GM21381 (cell line): ENCODE measurements around the gene ABHD17B.
"Not testable (repeated sequence)": the region's sequence is repeated elsewhere in the genome, so short reads cannot be mapped to it uniquely, and the experiment has no call there.

Source experiments
- ATAC-seq: cut with Tn5 transposase; IDR thresholded peaks from one replicate; pipeline ENCODE4 v1.9.1; 2021; ENCODE audit warnings: mild to moderate bottlenecking, moderate library complexity; ENCODE audit not compliant: unreplicated experiment

ABHD17B gene

GRCh38 chr9:71911061-71911907 lies at the start of gene ABHD17B, which contains the start of gene C9orf85:
TSS of gene ABHD17B (minus strand) at chr9:71911193. CDS start at chr9:71875080, 36,113 bp downstream.
TSS of gene C9orf85 (plus strand) at chr9:71911639. CDS start at chr9:71911735, 96 bp downstream.
- ATAC-seq = peak; percentile 91

GRCh38 chr9:71955300-71955915 lies 44.4 kb upstream of the ABHD17B start:
- ATAC-seq = no peak

- ATAC-seq = not testable (repeated sequence)
Measured at GRCh38 chr9:71954652-71955051, 43.7 kb upstream of the ABHD17B start.

DNA sequence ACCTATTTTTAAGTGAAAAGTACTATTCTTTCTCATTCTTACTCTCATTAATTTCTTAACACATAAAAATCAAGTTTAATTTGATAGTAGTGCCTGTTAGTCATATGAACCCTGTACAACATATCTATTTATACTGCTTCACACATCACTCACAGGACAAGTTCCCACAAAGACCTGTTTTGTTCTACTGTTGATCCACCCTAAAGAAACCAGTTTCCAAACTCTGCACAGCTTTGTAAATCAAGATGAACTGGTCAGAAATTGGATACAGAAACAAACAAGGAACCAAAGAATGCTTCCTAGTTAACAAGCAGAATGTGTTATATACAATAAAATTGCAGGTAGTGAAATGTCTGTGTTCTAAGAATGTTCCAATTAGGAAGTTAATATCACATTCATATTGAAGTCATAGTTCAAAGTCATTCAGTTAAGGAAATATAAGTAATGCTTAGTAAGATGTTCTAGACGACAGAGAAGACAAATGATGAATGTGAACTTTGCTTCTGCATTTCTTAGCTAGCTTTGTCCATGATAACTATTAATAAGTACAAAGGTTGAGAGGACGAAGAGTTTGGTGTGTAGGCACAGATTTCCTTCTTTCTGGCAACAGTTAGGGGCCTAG lies 33.9 kb upstream of the ABHD17B start:
- ATAC-seq = no peak

- no peak for ATAC-seq
Measured at GRCh38 chr9:71941998-71942567, 31.1 kb upstream of the ABHD17B start.

DNA sequence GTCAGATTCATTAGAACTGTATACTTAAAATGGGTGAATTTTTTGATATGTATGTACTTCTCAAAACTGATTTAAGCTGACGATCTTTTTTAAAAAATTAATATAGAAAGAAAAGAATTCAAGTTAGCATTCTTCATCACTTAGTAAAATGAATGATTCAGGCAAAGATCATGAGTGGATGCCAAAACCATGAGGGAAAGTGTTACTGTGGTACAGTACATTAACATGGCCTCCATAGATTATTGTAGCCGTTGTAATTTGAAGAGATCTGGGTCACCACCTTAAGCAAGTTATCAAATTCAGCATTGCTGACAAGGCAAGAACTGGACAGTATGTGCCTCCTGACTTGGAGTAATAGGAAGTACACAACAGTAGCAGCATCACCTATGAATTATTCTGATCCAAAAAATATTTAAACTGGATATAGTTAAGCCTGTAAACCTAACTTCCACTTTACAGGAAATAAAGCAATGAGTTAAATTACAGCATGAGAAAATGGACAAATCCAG lies 30.1 kb upstream of the ABHD17B start:
- ATAC-seq = no peak

DNA sequence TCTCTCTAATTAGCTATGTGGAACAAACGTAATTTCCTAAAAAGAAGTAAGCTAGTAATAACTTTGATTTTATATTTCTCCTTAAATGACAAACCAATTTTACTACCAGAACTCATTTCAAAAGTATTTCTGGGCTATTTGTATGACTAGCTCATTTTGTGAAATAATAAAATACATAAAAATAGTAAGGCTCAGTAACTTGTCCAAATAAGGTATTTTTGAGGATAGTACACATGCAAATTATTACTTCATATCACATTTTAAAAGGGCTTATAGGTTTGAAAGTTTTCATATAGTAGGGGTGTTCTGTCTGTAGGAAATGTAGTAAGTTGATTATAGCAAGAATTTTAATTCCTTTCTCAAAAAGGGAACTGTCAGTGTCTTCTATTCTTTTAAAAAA lies 26.9 kb upstream of the ABHD17B start:
- no peak for ATAC-seq

- no peak for ATAC-seq
Measured at GRCh38 chr9:71937070-71937625, 26.2 kb upstream of the ABHD17B start.

- no peak for ATAC-seq
Measured at GRCh38 chr9:71936066-71936465, 25.1 kb upstream of the ABHD17B start.

- ATAC-seq = no peak
Measured at GRCh38 chr9:71931166-71931565, 20.2 kb upstream of the ABHD17B start.

DNA sequence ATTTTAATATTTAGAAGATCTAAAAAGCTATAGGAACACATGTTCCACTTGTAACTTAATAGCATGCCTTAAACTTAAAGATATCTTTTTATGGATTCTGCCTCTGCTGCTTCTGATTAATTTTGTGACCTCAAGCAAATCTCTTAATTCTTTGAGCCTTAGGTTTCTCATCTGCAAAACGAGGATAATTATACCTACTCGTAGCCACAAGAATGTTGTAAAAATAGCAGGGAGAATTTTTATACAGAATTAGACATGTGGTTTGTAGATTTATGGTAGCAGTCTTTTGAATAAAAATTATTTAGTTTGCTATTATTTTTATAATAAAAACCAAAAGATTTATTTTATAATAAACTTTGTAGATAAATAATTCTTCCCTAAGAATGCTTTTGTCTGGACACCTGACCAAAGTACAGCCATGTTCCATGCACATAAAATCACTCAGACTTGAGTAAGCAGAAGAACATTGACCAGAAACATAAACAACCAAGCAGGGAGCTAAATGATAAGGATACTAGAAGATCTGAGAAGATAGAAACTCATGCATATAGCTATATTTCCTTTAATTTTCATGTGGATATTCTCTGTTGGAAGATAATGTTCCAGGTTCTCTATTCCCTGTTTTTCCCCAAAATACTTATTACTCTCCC lies 18.9 kb upstream of the ABHD17B start:
- no peak for ATAC-seq

DNA sequence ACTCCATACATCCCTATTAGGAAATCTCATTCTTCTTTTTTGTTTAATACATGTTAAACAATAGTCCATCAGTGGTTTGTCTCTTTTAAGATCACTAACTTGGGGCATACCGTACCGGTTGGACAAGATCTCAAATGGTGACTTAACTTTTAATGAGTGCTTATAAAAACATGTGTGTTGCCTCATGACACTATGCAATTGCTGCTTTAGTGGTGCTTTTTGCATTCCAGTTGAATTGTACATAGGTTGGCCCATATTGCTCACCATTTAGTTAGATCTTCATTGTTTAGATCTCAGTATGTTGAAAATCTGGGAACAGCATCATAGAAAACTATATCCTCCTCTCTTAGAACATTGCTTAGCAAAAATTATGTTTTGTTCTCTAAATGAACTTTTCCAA lies 18.2 kb upstream of the ABHD17B start:
- no peak for ATAC-seq

GRCh38 chr9:71928806-71929205 lies 17.8 kb upstream of the ABHD17B start:
- no peak for ATAC-seq

DNA sequence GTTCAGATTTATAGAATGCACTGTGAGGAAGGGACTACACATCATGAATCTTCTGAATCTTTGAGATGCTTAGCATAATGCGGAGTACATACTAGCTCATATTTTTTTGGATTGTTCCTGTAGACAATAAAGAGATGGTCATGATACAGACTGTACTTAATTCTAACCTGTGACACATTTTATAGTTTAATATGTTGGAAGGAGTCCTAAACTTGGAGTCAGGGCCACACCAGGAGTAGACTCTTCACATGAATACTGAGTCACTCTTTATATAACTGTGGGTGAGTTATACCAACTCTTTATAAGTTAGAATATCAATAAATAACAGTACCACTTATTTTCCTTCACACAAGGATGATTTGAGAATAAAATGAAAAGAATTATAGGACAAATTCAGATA lies 17.4 kb upstream of the ABHD17B start:
- no peak for ATAC-seq

DNA sequence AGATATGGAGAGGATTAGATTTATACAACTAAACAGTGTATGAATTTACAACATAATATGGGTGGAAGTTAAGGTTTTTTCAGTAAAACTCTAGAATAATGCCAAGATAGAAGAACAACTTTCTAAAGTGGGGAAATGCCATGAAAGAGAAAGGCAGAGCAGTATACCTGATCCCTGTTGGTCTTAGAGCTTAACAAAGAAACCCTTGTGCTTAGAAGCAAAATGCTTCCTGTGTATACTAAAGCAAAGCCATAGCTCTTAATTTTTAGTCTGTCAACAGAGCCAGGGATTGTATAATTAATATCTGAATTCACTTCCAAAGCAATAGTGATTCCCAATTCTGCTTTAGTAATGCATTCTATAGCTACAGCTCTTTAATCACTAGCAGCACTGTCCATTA lies 14.8 kb upstream of the ABHD17B start:
- no peak for ATAC-seq

- no peak for ATAC-seq
Measured at GRCh38 chr9:71924576-71924975, 13.6 kb upstream of the ABHD17B start.

DNA sequence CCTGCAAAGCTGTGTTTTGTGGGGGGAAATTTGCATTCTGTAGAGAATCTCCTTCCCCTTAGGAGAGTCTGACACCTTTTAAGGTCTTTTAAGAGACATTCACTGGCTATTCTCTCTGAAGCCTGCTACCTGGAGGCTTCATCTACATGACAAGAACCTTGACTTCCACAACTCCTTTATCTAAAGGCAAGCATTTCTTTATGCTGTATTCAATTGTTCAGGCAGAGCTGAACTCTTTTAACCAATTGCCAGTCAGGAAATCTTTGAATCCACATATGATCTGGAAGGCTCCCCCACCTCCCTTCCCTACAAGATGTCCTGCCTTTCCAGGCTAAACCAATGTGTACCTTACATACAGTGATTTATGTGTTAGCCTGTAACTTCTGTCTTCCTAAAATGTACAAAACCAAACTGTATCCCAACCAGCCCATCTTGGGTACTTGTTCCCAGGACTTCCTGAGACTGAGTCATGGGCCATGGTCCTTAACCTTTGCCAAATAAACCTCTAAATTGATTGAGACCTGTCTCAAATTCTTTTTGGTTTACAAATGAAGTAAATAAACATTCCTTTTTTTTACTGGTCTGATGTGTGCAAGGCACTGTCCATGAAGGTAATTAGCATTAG lies 10.3 kb upstream of the ABHD17B start:
- no peak for ATAC-seq

- ATAC-seq = no peak
Measured at GRCh38 chr9:71920456-71921189, 9.6 kb upstream of the ABHD17B start.

GRCh38 chr9:71918419-71918818 lies 7.4 kb upstream of the ABHD17B start:
- ATAC-seq = no peak
